Left ventricle myocardium superior (tissue), 1 donor: ENCODE results near the gene GRK5. TPM values are rescaled to one million over a fixed set of nuclear protein-coding genes. Genes with fewer than 3 reads are reported as not detected.

Source experiments
- ATAC-seq: fragments of 200-7000 bp; cut with Tn5 transposase; one replicate; pipeline ENCODE4 v1.9.1; 2020; ENCODE audit warnings: mild to moderate bottlenecking, moderate library complexity
- DNase-seq: peaks from one replicate; pipeline ENCODE4 v3.0.0-alpha.2; 2020
- intact Hi-C: fragments of 100-400 bp; cut with micrococcal nuclease; formaldehyde crosslinking; loops from one replicate; pipeline ENCODE4 v1.11.0; 2022
- total RNA-seq: library from RNA; stranded (reverse); fragmentation: NEBNext Ultra II Directional; extraction: Animal tissue kit (Norgen Biotek cat#: 25700); gene quantifications from one replicate; pipeline ENCODE4 v1.2.1, GENCODE V29; 2021
- donor health status: DM: no; HTN: yes; CAD: no; lungs with severe emphysema.

The GRK5 gene
- total RNA-seq, 1 donor from 2014 or later = 43.4 TPM

GRCh38 chr10:119415536-119416503 is 208.4 kb downstream of the GRK5 start:
- intact Hi-C loops = loop anchor here (10.0 kb wide), 1 partner anchor 211 kb away; the partner anchor contains the start of gene GRK5
- peak; percentile 37 for ATAC-seq
- peak; percentile 66 for DNase-seq

- DNase-seq (peak; percentile 84), ATAC-seq (peak; percentile 20)
- intact Hi-C loops = loop anchor here (10.0 kb wide), 1 partner anchor 212 kb away; the partner anchor contains the start of gene GRK5
Measured at GRCh38 chr10:119416855-119417254, 209.5 kb downstream of the GRK5 start.

- intact Hi-C loops = loop anchor here (10.0 kb wide), 1 partner anchor 213 kb away; the partner anchor contains the start of gene GRK5
- peak; percentile 25 for DNase-seq
Measured at GRCh38 chr10:119417852-119418251, 210.5 kb downstream of the GRK5 start.

GRCh38 chr10:119418362-119418761 is 211.0 kb downstream of the GRK5 start:
- DNase-seq (peak; percentile 32), ATAC-seq (no peak)
- intact Hi-C loops = loop anchor here (10.0 kb wide), 1 partner anchor 214 kb away; the partner anchor contains the start of gene GRK5

More at GRCh38 chr10:119417852-119418251, 210.5 kb downstream of the GRK5 start:
- ATAC-seq = no peak

GRCh38 chr10:119419931-119420330 is 212.6 kb downstream of the GRK5 start:
- ATAC-seq = no peak
- intact Hi-C loops = loop anchor here (10.0 kb wide), 1 partner anchor 215 kb away; the partner anchor contains the start of gene GRK5
- no peak for DNase-seq

GRCh38 chr10:119420950-119421875 is 213.8 kb downstream of the GRK5 start:
- ATAC-seq (peak; percentile 19), DNase-seq (peak; percentile 59)
- intact Hi-C loops = no loop called here

- intact Hi-C loops = no loop called here
- ATAC-seq = peak; percentile 69
- peak; percentile 72 for DNase-seq
Measured at GRCh38 chr10:119421891-119422681, 214.7 kb downstream of the GRK5 start.

- intact Hi-C loops = no loop called here
- peak; percentile 20 for DNase-seq
- ATAC-seq = no peak
Measured at GRCh38 chr10:119422682-119423509, 215.5 kb downstream of the GRK5 start.

- ATAC-seq = no peak
- intact Hi-C loops = no loop called here
- DNase-seq = peak; percentile 8
Measured at GRCh38 chr10:119423510-119424257, 216.3 kb downstream of the GRK5 start.

- intact Hi-C loops = no loop called here
- DNase-seq (peak; percentile 32), ATAC-seq (peak; percentile 11)
Measured at GRCh38 chr10:119424258-119424975, 217.0 kb downstream of the GRK5 start.

- intact Hi-C loops = no loop called here
- DNase-seq (peak; percentile 12), ATAC-seq (no peak)
Measured at GRCh38 chr10:119425102-119425880, 217.9 kb downstream of the GRK5 start.

GRCh38 chr10:119425881-119426170 is 218.5 kb downstream of the GRK5 start:
- ATAC-seq = no peak
- intact Hi-C loops = no loop called here
- peak; percentile 28 for DNase-seq

GRCh38 chr10:119426699-119427098 is 219.3 kb downstream of the GRK5 start:
- DNase-seq = peak; percentile 3
- intact Hi-C loops = no loop called here
- no peak for ATAC-seq

GRCh38 chr10:119427263-119427864 is 220.0 kb downstream of the GRK5 start:
- no peak for ATAC-seq
- intact Hi-C loops = no loop called here
- no peak for DNase-seq

- ATAC-seq = no peak
- DNase-seq = peak; percentile 16
- intact Hi-C loops = no loop called here
Measured at GRCh38 chr10:119428789-119429188, 221.4 kb downstream of the GRK5 start.
